Small intestine (tissue), 7 donors: ENCODE results near the gene ENAH. TPM values are rescaled to one million over a fixed set of nuclear protein-coding genes. Genes with fewer than 3 reads are reported as not detected.

Experiments
- DNase-seq, 2 donors: peaks; one replicate each; pipeline versions ENCODE4 v3.0.0 to v3.0.0-alpha.2; 2013
- FAIRE-seq: peaks from 2 replicates; lab custom pipeline; 2012; peaks lifted over from hg19 to GRCh38; lab: Jason Lieb, UNC
- H3K27ac ChIP-seq, 3 donors: one replicate each; pipeline ENCODE4 v1.5.1; 2013; ENCODE audit warnings: low read length in 2 of 3, mild to moderate bottlenecking in 2 of 3, control low read depth in 1 of 3, inconsistent platforms in 1 of 3, low read depth in 1 of 3, moderate library complexity in 1 of 3
- H3K27me3 ChIP-seq, 3 donors: one replicate each; pipeline ENCODE4 v1.6.1; 2013; ENCODE audit warnings: low read length in 3 of 3, inconsistent platforms in 1 of 3; ENCODE audit not compliant: control insufficient read depth in 3 of 3, insufficient read depth in 3 of 3
- H3K36me3 ChIP-seq, 3 donors: one replicate each; pipeline ENCODE4 v1.6.1; 2013; ENCODE audit warnings: low read length in 3 of 3, inconsistent platforms in 1 of 3, low read depth in 1 of 3, mild to moderate bottlenecking in 1 of 3, moderate library complexity in 1 of 3; ENCODE audit not compliant: control insufficient read depth in 3 of 3, insufficient read depth in 2 of 3
- H3K4me1 ChIP-seq, 3 donors: one replicate each; pipeline ENCODE4 v1.6.1; 2013; ENCODE audit warnings: low read length in 2 of 3, inconsistent platforms in 1 of 3, low read depth in 1 of 3, mild to moderate bottlenecking in 1 of 3, moderate library complexity in 1 of 3; ENCODE audit not compliant: control insufficient read depth in 3 of 3, insufficient read depth in 2 of 3
- H3K4me3 ChIP-seq, 3 donors: one replicate each; pipeline ENCODE4 v1.5.1; 2013; ENCODE audit warnings: low read length in 3 of 3, control low read depth in 1 of 3, inconsistent platforms in 1 of 3, low read depth in 1 of 3, mild to moderate bottlenecking in 1 of 3, moderate library complexity in 1 of 3
- H3K9me3 ChIP-seq, 2 donors: one replicate each; pipeline ENCODE4 v1.6.1; 2013; ENCODE audit warnings: low read depth in 1 of 2, low read length in 1 of 2; ENCODE audit not compliant: control insufficient read depth in 2 of 2, insufficient read depth in 1 of 2
- WGBS, 3 donors: extraction: QIAGEN DNeasy Blood & Tissue Kit; methylation state at CpG; one replicate each; pipeline ENCODE4 v1.1.7; 2013; 5-methylcytosine and 5-hydroxymethylcytosine counted together
- polyA plus RNA-seq, 4 donors: library from polyadenylated mRNA; stranded (reverse) in 3 of 4; unstranded in 1 of 4; fragments of 200-250 nt in 3 of 4; fragments of 120-200 nt in 1 of 4; gene quantifications; one replicate each; pipeline versions ENCODE4 v1.2.1 to v1.2.3, GENCODE V29; 2013
- donor health status: healthy with polysubstance abuse.
- donor health status: control.
- donor health status: control.
- donor health status: Bipolar disorder and iron deficiency.
- donor health status: healthy.

The ENAH gene
- polyA plus RNA-seq, 4 donors, result 4.5 to 26.0 (median 13.9) TPM

GRCh38 chr1:225537554-225538251, 115.2 kb downstream of the ENAH start:
- FAIRE-seq, result no peak

GRCh38 chr1:225535280-225535679, 117.6 kb downstream of the ENAH start:
- H3K9me3 ChIP-seq, result no peaks in the 10 kb centered on the region
- DNase-seq (no peak), FAIRE-seq (no peak)
- H3K27me3 ChIP-seq, result peaks cover 0 to 2% (median 0%) of the 10 kb centered on the region in 3 donors
- H3K4me1 ChIP-seq, result peaks cover 0 to 7% (median 0%) of the 10 kb centered on the region in 3 donors
- no peak overlapping the region for H3K4me3 ChIP-seq
- H3K27ac ChIP-seq, result no peak overlapping the region
- 94 to 95% (median 95%) methylated on average over 6 of the region's 6 CpGs for WGBS, 3 donors
- H3K36me3 ChIP-seq, result no peaks in the 10 kb centered on the region

More at GRCh38 chr1:225537554-225538251, 115.2 kb downstream of the ENAH start:
- Histone ChIP-seq H3K27me3 (peaks cover 0 to 2% (median 0%) of the 10 kb centered on the region in 3 donors), H3K4me1 (peaks cover 0 to 7% (median 0%) of the 10 kb centered on the region in 3 donors), H3K4me3 (no peak overlapping the region), H3K9me3 (no peaks in the 10 kb centered on the region), H3K27ac (no peak overlapping the region), H3K36me3 (no peaks in the 10 kb centered on the region)
- 75 to 79% (median 78%) methylated on average over 10 of the region's 10 CpGs for WGBS, 3 donors
- DNase-seq, result no peak

- no peak for DNase-seq
- no peak overlapping the region for H3K4me3 ChIP-seq
- peaks cover 0 to 1% (median 0%) of the 10 kb centered on the region in 3 donors for H3K36me3 ChIP-seq
- H3K9me3 ChIP-seq, result no peaks in the 10 kb centered on the region
- peaks cover 0 to 7% (median 0%) of the 10 kb centered on the region in 3 donors for H3K4me1 ChIP-seq
- no peak for FAIRE-seq
- WGBS, 3 donors, result 87 to 90% (median 89%) methylated on average over 2 of the region's 2 CpGs
- H3K27ac ChIP-seq, result no peak overlapping the region
- H3K27me3 ChIP-seq, result peaks cover 0 to 2% (median 0%) of the 10 kb centered on the region in 3 donors
Measured at GRCh38 chr1:225534772-225535171, 118.2 kb downstream of the ENAH start.

GRCh38 chr1:225534135-225534534, 118.8 kb downstream of the ENAH start:
- H3K27ac ChIP-seq, result peak overlapping the region in 1 of 3 donors; percentile 59
- H3K36me3 ChIP-seq, result peaks cover 0 to 3% (median 0%) of the 10 kb centered on the region in 3 donors
- no peaks in the 10 kb centered on the region for H3K9me3 ChIP-seq
- WGBS, 3 donors, result 65 to 81% (median 68%) methylated on average over 2 of the region's 2 CpGs
- no peak overlapping the region for H3K4me3 ChIP-seq
- DNase-seq, result no peak
- peaks cover 0 to 7% (median 0%) of the 10 kb centered on the region in 3 donors for H3K4me1 ChIP-seq
- no peaks in the 10 kb centered on the region for H3K27me3 ChIP-seq
- peak; percentile 49 for FAIRE-seq

GRCh38 chr1:225533238-225533637, 119.7 kb downstream of the ENAH start:
- Histone ChIP-seq H3K9me3 (no peaks in the 10 kb centered on the region), H3K27ac (peak overlapping the region in 1 of 3 donors; percentile 73), H3K36me3 (peaks cover 0 to 3% (median 0%) of the 10 kb centered on the region in 3 donors), H3K4me1 (peaks cover 0 to 7% (median 0%) of the 10 kb centered on the region in 3 donors), H3K27me3 (no peaks in the 10 kb centered on the region), H3K4me3 (no peak overlapping the region)
- peak; percentile 17 to 84 for DNase-seq
- no peak for FAIRE-seq
- 19 to 73% (median 46%) methylated on average over 1 of the region's 1 CpG for WGBS, 3 donors

GRCh38 chr1:225532240-225532944, 120.5 kb downstream of the ENAH start:
- Histone ChIP-seq H3K4me1 (peaks cover 0 to 7% (median 0%) of the 10 kb centered on the region in 3 donors), H3K4me3 (no peak overlapping the region), H3K9me3 (no peaks in the 10 kb centered on the region), H3K36me3 (peaks cover 0 to 3% (median 0%) of the 10 kb centered on the region in 3 donors), H3K27me3 (no peaks in the 10 kb centered on the region), H3K27ac (peak overlapping the region in 1 of 3 donors; percentile 73)
- peak; percentile 72 for FAIRE-seq
- DNase-seq, result no peak
- WGBS, 3 donors, result 64 to 78% (median 65%) methylated on average over 2 of the region's 2 CpGs

GRCh38 chr1:225529726-225530125, 123.2 kb downstream of the ENAH start:
- H3K9me3 ChIP-seq, result no peaks in the 10 kb centered on the region
- FAIRE-seq (no peak), DNase-seq (no peak)
- 92 to 93% (median 92%) methylated on average over 4 of the region's 4 CpGs for WGBS, 3 donors
- H3K36me3 ChIP-seq, result peaks cover 0 to 3% (median 0%) of the 10 kb centered on the region in 3 donors
- H3K27me3 ChIP-seq, result no peaks in the 10 kb centered on the region
- no peak overlapping the region for H3K27ac ChIP-seq
- no peak overlapping the region for H3K4me3 ChIP-seq
- H3K4me1 ChIP-seq, result peaks cover 0 to 7% (median 0%) of the 10 kb centered on the region in 3 donors

- Histone ChIP-seq H3K4me3 (no peak overlapping the region), H3K36me3 (peaks cover 0 to 3% (median 0%) of the 10 kb centered on the region in 3 donors), H3K27me3 (no peaks in the 10 kb centered on the region), H3K27ac (no peak overlapping the region), H3K9me3 (no peaks in the 10 kb centered on the region), H3K4me1 (peaks cover 0 to 8% (median 0%) of the 10 kb centered on the region in 3 donors)
- 84 to 89% (median 85%) methylated on average over 5 of the region's 5 CpGs for WGBS, 3 donors
- DNase-seq (no peak), FAIRE-seq (no peak)
Measured at GRCh38 chr1:225527575-225527974, 125.3 kb downstream of the ENAH start.
